GM18907 (cell line): Measurements from ENCODE around the gene EID3.

ENCODE experiments used
- ATAC-seq: cut with Tn5 transposase; IDR thresholded peaks from one replicate; pipeline ENCODE4 v1.9.1; 2021; ENCODE audit warnings: mild to moderate bottlenecking, moderate library complexity; ENCODE audit not compliant: unreplicated experiment

EID3 gene

GRCh38 chr12:104333692-104334255, 30.2 kb downstream of the EID3 start:
- no peak for ATAC-seq

- ATAC-seq: no peak
Measured at GRCh38 chr12:104334581-104334980, 31.0 kb downstream of the EID3 start.

- no peak for ATAC-seq
Measured at GRCh38 chr12:104336115-104336514, 32.6 kb downstream of the EID3 start.

DNA sequence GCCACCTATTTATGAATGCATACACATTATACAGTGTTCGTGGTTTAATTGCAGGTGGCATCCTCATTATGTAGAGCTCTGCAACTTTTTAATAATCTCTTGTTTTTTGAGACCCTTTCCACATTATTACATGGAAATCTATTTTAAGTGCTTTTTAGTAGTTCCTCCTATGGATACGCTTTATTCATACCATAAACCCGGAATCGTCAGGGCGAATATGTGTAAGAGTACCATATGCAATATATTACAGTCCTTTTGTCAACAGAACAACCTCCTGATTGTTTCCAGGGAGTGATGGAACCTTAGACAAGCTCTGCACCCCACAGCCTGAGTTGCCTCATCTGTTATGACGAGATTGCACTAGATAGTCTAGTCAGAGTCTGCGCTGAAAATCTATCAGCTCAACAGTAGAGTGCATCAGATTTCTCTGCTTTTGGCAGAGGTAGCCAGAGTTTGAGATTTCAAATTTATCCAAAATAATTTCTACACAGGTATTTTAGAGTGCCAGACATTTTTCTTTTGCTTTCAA, 33.6 kb downstream of the EID3 start:
- ATAC-seq: no peak

- ATAC-seq: no peak
Measured at GRCh38 chr12:104339663-104340062, 36.1 kb downstream of the EID3 start.

DNA sequence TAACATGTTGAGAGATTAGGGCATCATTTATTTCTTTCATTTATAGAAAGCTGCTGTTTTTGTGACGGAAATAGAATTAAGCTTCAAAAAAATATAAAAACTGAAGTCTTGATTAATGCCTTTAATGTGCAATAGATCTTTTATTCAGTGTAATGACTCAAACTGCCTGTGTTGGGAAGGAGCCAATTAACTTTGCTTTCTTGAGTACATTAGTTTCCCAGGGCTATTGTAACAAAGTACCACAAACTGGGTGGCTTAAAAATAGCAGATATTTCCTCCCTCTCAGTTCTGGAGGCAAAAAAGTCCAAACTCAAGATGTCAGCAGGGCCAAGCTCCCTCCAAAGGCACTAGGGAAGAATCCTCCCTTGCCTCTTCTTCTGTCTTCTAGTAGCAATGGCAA, 36.6 kb downstream of the EID3 start:
- ATAC-seq: no peak

DNA sequence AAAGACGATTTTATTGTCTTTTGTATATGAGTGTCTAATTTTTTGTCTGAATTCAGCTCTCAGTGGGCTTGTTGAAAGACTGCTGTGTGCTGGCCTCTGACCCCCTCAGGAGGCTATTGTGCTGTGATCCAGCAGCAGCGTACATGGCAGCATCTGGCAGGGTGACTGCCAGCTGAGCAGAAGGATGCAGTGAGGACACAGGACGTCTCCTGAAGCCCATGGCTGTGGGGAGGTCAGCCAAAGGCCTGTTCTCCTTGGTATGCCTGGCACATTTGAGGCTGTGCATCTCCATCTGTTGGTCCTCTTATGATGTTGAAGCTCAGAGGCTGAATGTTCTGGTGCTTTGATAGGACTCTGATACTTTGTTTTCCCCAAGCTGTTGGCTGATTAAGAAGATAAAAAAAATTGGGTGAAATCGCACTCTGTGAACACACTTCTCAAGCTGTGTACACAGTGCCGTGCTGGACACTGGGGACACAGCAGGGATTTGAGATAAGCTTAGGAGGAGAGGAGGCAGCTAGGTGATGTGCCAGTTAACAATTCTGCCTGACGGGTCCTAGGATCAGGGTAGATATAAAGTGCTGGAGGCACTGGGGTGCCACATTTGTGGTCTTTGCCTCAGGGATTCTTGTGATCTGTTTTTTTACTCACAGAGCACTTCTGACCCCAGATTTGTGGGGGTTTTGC, 37.5 kb downstream of the EID3 start:
- ATAC-seq: no peak

GRCh38 chr12:104342147-104342546, 38.6 kb downstream of the EID3 start:
- ATAC-seq: no peak

GRCh38 chr12:104342635-104343249, 39.2 kb downstream of the EID3 start:
- no peak for ATAC-seq

DNA sequence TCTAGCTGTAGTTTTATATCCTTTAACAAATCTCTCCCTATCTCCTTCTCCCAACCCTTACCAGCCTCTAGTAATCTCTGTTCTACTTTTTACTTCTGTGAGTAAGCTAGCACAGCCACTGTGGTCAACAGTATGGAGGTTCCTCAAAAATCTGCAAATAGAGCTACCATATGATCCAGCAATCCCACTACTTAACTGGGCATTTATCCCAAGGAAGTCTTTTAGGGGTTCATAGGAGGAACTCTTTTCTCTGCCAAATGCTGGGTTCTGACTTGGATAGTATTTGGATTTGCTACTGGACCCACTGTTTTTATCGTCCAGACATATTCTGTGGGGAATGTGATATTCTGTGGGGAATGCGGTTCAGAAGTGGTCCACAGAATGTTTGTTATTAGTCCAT, 41.1 kb downstream of the EID3 start:
- ATAC-seq: no peak

DNA sequence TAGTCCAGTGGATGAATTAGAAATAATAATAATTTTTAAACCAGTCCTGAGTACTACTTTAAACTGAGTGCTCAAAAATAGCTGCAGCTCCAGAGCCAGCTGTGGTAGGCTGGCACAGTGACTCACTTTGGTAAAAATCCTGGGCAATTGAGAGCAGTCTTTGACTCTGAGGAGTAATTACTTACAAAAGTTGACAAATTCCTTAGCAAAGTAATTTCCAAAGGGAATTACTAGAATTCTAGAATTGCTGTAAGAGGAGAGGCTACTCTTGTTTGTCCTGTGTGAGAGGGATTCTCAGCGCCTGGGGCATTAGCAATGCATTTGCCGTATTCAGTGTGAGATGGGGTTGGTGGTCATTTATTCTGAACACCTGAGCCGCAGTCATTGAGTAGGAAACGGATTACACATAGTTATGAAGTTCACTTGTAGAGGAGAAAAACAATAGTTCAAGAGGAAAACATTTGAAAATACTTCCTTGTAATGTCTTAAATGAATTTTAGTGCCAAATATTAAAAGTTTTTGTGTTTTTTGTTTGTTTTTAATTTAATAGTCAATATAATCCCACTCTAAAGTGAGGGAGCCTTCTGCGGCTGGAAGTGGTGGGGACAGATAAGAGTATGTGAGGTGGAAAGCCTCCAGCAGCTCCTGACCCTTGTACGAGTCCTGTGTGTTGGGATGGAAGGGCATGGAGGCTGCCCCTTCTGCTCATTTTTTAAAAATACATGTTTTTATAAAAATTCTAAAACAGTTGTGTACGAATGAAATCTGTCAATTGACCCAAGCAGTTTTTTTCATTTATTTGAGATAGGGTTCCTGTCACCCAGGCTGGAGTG, 41.9 kb downstream of the EID3 start:
- no peak for ATAC-seq

GRCh38 chr12:104347374-104348075, 44.0 kb downstream of the EID3 start:
- no peak for ATAC-seq

DNA sequence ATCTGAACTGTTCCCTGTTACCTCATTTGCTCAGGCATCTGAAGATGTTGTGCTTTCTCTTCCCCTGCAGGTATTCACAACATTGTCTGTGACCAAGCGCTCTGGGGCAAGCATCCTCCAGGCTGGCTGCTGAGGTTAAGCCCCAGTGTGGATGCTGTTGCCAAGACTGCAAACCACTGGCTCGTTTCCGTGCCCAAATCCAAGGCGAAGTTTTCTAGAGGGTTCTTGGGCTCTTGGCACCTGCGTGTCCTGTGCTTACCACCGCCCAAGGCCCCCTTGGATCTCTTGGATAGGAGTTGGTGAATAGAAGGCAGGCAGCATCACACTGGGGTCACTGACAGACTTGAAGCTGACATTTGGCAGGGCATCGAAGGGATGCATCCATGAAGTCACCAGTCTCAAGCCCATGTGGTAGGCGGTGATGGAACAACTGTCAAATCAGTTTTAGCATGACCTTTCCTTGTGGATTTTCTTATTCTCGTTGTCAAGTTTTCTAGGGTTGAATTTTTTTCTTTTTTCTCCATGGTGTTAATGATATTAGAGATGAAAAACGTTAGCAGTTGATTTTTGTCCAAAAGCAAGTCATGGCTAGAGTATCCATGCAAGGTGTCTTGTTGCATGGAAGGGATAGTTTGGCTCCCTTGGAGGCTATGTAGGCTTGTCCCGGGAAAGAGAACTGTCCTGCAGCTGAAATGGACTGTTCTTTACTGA, 44.9 kb downstream of the EID3 start:
- no peak for ATAC-seq

DNA sequence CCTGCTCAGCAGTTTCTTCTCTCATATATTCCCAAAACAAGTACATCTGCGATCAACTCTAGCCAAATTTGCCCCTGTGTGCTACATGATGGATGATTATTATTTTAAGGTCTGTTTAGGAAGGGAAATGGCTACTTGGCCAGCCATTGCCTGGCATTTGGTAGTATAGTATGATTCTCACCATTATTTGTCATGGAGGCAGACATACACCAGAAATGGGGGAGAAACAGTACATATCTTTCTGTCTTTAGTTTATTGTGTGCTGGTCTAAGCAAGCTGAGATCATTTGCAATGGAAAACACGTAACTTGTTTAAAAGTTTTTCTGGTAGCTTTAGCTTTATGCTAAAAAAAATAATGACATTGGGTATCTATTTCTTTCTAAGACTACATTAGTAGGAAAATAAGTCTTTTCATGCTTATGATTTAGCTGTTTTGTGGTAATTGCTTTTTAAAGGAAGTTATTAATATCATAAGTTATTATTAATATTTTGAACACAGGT, 45.5 kb downstream of the EID3 start:
- ATAC-seq: no peak

- ATAC-seq: no peak
Measured at GRCh38 chr12:104350211-104351056, 46.9 kb downstream of the EID3 start.

DNA sequence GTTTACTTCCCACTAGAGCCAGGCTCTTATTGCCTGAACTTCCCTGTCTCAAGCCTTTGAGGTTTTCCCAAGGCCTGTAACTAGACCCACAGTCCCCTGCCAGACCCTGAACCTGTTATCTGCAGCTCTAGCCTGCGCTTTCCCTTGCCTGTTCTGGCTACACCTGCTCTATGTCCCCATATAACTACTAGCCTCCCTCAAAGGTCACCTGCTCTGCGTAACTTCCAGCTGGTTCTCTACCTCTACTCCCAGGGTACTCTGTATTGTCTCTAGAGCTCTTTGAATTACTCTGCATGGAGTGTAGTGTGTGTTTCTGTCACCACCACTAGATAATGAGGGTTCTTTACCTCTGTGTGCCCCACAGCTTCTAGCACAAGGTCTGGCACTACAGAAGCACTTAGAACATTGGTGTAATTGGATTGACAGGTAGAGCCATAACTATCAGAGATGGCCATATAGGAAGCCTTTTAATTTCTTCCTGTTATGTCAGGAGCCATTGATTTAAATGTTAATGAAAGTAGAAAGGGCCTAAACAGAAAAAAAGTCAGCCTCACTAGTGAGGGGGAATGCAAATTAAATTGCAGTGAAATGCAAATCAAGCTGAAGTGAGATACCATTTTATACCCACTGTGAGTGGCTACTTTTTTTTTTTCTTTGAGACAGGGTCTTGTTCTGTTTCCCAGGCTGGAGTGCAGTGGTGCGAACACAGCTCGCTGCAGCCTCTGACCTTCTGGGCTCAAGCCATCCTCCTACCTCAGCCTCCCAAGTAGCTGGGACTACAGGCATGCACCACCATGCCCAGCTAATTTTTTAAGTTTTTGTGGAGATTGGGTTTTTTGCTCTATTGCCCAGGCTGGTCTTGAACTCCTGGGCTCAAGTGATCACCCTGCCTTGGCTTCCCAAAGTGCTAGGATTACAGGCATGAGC, 47.8 kb downstream of the EID3 start:
- no peak for ATAC-seq

- ATAC-seq: no peak
Measured at GRCh38 chr12:104352106-104352713, 48.7 kb downstream of the EID3 start.
